Activated CD4-positive, alpha-beta T cell treated with anti-CD3 and anti-CD28 coated beads for 36 hours (primary cell): ENCODE data around the gene RSPH6A. TPM values are rescaled to one million over a fixed set of nuclear protein-coding genes. Genes with fewer than 3 reads are reported as not detected.

Experiments
- ATAC-seq: fragments of 200-7000 bp; cut with Tn5 transposase; one replicate; pipeline ENCODE4 v1.10.0; 2021; ENCODE audit warnings: mild to moderate bottlenecking, moderate library complexity
- CTCF ChIA-PET: fragments of 350-600 bp; sonication (Branson Sonifier 250); formaldehyde crosslinking; loops from one replicate; lab custom pipeline; 2021; ENCODE audit warnings: antibody characterized with exemption; lab: Charles Lee
- POLR2A ChIA-PET: fragments of 350-600 bp; sonication (Branson Sonifier 250); formaldehyde crosslinking; loops from one replicate; lab custom pipeline; 2021; ENCODE audit warnings: antibody characterized with exemption, inconsistent platforms; lab: Charles Lee
- DNase-seq: peaks from one replicate; pipeline ENCODE4 v3.0.0-alpha.2; 2020
- H3K27ac Mint-ChIP-seq: one replicate; pipeline ENCODE4 v1.8.0; 2021; ENCODE audit warnings: mixed read lengths
- H3K27me3 Mint-ChIP-seq: one replicate; pipeline ENCODE4 v1.8.0; 2021; ENCODE audit warnings: mixed read lengths
- H3K36me3 Mint-ChIP-seq: one replicate; pipeline ENCODE4 v1.8.0; 2021; ENCODE audit warnings: low read depth, mixed read lengths
- H3K4me1 Mint-ChIP-seq: one replicate; pipeline ENCODE4 v1.8.0; 2021; ENCODE audit warnings: mixed read lengths
- H3K4me3 Mint-ChIP-seq: one replicate; pipeline ENCODE4 v1.8.0; 2021; ENCODE audit warnings: mild to moderate bottlenecking, moderate library complexity, mixed read lengths
- H3K9me3 Mint-ChIP-seq: one replicate; pipeline ENCODE4 v1.8.0; 2021; ENCODE audit warnings: low read depth, mixed read lengths
- intact Hi-C, 2 experiments: fragments of 100-400 bp; cut with DNase I in 1 of 2; cut with micrococcal nuclease in 1 of 2; formaldehyde crosslinking; loops; one replicate each; pipeline versions ENCODE4 v1.14.2 to v1.15.1; 2022 to 2024; cut with DNase I, micrococcal nuclease
- total RNA-seq, 2 experiments: library from RNA; stranded (reverse); gene quantifications; one replicate each; pipeline ENCODE4 v1.2.3, GENCODE V29; 2021

RSPH6A gene
- total RNA-seq, 2 experiments from 2014 or later, result 0.21 to 0.23 TPM

DNA sequence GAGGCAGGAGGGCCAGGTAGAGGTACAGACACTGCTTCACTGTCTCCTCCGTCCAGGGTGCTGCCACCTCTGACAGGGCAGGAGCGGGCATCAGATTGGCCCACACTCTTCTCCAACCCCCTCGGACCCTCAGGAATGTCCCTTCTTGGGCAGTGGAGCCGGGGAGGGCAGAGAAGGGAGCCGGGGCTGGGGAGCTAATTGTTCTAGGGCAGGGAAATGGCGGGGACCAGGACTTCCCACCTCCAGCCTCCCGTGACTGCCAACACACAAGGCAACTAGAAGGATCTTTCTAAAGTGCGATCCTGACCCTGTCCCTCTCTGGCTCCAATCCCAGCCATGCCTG, 10.1 kb upstream of the RSPH6A start:
- ATAC-seq (no peak), DNase-seq (no peak)
- no peak overlapping the region for H3K27ac Mint-ChIP-seq
- no peaks in the 10 kb centered on the region for H3K27me3 Mint-ChIP-seq
- no peak overlapping the region for H3K4me3 Mint-ChIP-seq
- intact Hi-C loops, result no loop called here
- ChIA-PET CTCF (interaction anchor here (0.7 to 1.0 kb wide), 2 partner anchors 9 to 192 kb away, joined by 3 read pairs; no protein-coding TSS in a partner anchor), POLR2A (no interaction called here)
- no peaks in the 10 kb centered on the region for H3K9me3 Mint-ChIP-seq
- peaks cover 44% of the 10 kb centered on the region for H3K36me3 Mint-ChIP-seq
- H3K4me1 Mint-ChIP-seq, result no peaks in the 10 kb centered on the region

DNA sequence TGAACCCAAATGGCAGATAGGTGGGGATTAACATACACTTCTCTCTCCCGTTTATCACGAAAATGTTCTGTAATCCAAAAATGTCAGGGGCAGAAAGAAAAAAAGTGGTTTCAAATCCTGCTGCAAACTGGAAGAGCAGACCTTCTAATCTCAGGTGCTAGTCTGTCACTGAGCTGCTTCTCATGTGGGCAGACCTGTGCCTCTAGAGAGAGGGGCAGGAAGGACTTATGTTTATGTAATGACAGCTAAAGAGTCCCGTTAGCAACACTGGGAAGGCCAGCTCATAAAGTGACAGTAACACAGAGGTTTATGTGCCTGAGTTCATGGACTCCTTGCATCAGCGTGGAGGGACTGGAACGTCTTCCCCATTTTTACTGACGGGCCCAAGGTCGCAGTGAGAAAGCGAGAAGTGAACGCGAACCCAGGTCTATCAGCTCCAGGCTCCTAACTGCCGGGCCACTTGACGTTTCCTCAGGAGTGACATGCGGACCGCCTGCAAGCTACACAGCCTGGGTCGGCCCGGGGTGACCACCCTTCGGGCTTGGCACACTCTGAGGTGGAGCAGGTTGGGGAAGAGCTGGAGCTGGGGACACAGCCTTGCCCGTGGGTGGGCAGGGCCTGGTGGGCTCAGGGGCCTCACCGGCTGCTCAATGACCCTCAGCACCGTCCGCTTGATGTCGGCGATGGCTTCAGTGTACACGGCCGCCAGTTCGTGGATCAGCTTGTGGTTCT, 9.6 kb upstream of the RSPH6A start:
- intact Hi-C loops, result no loop called here
- no peaks in the 10 kb centered on the region for H3K4me1 Mint-ChIP-seq
- ChIA-PET CTCF (interaction anchor here (0.7 to 2.5 kb wide), 3 partner anchors 9 to 25 kb away, joined by 3 to 12 read pairs (median 3); no protein-coding TSS in a partner anchor), POLR2A (no interaction called here)
- no peak for ATAC-seq
- H3K9me3 Mint-ChIP-seq, result no peaks in the 10 kb centered on the region
- H3K36me3 Mint-ChIP-seq, result peaks cover 41% of the 10 kb centered on the region
- H3K27ac Mint-ChIP-seq, result no peak overlapping the region
- H3K4me3 Mint-ChIP-seq, result no peak overlapping the region
- no peaks in the 10 kb centered on the region for H3K27me3 Mint-ChIP-seq
- DNase-seq, result no peak

DNA sequence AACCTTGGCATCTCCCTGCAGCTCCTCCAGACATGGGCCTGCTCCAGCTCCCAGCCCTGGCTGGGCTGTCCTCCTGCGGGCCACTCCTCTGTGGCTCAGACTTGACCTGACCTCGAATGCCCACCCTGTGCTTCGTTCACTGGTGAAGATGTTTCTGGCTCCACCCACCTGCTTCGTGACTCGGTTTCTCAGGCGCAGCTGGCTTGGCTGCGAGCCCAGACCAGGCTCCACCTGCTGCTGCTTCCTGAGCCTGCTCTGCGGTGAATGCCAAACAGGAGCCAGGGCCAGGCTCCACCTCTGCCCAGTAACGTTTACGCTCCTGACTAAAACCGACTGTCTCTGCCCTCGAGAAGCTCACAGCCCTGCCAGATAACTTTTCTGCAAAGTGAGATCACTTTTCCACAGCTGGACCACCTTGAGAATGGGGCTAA, 8.9 kb upstream of the RSPH6A start:
- H3K9me3 Mint-ChIP-seq, result no peaks in the 10 kb centered on the region

DNA sequence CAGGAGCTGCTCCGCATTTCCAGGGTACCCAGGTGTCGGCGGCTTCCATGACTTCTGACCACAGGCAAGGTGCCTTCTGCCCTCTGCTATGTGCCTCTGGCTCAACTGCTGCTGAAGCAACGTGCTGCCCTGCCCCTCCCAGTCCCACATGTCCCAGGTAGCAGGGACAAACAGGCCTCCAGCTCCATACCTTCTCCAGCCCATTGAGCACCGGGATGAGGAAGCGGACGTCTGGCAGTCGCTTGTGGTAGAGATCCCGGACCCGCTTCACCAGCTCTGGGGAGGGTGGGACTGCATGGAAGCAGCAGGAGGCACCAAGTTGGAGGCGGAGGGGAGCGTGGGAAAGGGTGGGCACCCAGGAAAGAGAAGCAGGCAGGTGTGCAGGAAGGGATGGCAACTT, 8.1 kb upstream of the RSPH6A start:
- ChIA-PET POLR2A (no interaction called here), CTCF (interaction anchor here (2.5 kb wide), 1 partner anchor 24 kb away, joined by 12 read pairs; no protein-coding TSS in a partner anchor)
- H3K27ac Mint-ChIP-seq, result no peak overlapping the region
- DNase-seq, result no peak
- no peaks in the 10 kb centered on the region for H3K4me1 Mint-ChIP-seq
- H3K36me3 Mint-ChIP-seq, result peaks cover 34% of the 10 kb centered on the region
- no peak overlapping the region for H3K4me3 Mint-ChIP-seq
- H3K27me3 Mint-ChIP-seq, result no peaks in the 10 kb centered on the region
- no peak for ATAC-seq
- no peaks in the 10 kb centered on the region for H3K9me3 Mint-ChIP-seq
- intact Hi-C loops, result no loop called here

More for the DNA sequence above, 8.9 kb upstream of the RSPH6A start:
- Mint-ChIP-seq H3K27me3 (no peaks in the 10 kb centered on the region), H3K4me3 (no peak overlapping the region), H3K27ac (no peak overlapping the region), H3K4me1 (no peaks in the 10 kb centered on the region), H3K36me3 (peaks cover 40% of the 10 kb centered on the region)
- DNase-seq, result no peak
- intact Hi-C loops, result no loop called here
- ChIA-PET CTCF (interaction anchor here (0.7 to 2.5 kb wide), 2 partner anchors 12 to 25 kb away, joined by 3 to 12 read pairs; no protein-coding TSS in a partner anchor), POLR2A (no interaction called here)
- no peak for ATAC-seq

DNA sequence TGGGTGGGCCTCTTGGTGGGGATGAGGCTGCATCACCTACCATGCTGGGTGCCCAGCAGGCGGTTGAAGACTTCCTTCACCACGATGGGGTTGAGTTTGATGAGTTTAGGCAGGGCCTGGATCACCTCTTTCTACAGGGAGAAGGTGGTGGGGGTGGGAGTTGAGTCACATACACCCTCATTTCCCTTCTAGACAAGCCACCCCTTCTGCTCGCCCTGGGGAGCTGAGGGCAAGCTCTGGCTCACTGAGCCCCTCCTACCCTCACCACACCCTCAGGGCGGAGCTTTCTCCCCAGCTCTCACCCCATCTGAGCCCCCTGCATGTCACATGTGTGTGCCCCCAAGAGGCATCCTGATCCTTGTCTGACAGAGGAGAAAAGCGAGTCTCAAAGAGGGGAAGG, 7.6 kb upstream of the RSPH6A start:
- no peak for ATAC-seq

DNA sequence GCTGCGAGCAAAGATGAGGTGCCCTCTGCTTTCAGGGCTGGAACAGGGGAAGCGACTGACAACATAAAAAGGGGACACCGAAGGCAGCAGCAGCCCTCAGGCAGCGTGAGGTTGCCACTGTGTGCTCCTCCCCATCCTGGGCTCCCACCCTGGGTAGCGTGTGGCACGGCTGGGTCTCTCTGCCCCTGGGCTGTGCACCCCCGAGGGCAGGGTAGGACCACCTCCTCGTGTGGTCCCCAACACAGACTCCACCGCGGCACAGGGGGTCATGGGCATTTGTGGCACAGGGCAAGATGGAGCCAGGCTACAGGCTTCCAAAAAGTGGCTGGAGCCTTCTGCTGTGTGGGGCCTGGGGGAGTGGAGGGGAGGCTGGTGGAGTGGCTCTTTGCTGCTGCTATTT, 6.5 kb upstream of the RSPH6A start:
- Mint-ChIP-seq H3K4me3 (no peak overlapping the region), H3K9me3 (no peaks in the 10 kb centered on the region), H3K36me3 (peaks cover 27% of the 10 kb centered on the region), H3K4me1 (peaks cover 3% of the 10 kb centered on the region), H3K27me3 (no peaks in the 10 kb centered on the region), H3K27ac (no peak overlapping the region)
- intact Hi-C loops, result no loop called here
- ChIA-PET POLR2A (no interaction called here), CTCF (interaction anchor here (1.2 kb wide), 1 partner anchor 23 kb away, joined by 4 read pairs; no protein-coding TSS in a partner anchor)
- ATAC-seq (no peak), DNase-seq (no peak)

More for the DNA sequence above, 7.6 kb upstream of the RSPH6A start:
- ChIA-PET CTCF (interaction anchor here (2.5 kb wide), 1 partner anchor 23 kb away, joined by 12 read pairs; no protein-coding TSS in a partner anchor), POLR2A (no interaction called here)
- H3K9me3 Mint-ChIP-seq, result no peaks in the 10 kb centered on the region
- no peak for DNase-seq
- H3K27ac Mint-ChIP-seq, result no peak overlapping the region
- intact Hi-C loops, result no loop called here
- no peaks in the 10 kb centered on the region for H3K27me3 Mint-ChIP-seq
- no peaks in the 10 kb centered on the region for H3K4me1 Mint-ChIP-seq
- H3K4me3 Mint-ChIP-seq, result no peak overlapping the region
- H3K36me3 Mint-ChIP-seq, result peaks cover 31% of the 10 kb centered on the region

DNA sequence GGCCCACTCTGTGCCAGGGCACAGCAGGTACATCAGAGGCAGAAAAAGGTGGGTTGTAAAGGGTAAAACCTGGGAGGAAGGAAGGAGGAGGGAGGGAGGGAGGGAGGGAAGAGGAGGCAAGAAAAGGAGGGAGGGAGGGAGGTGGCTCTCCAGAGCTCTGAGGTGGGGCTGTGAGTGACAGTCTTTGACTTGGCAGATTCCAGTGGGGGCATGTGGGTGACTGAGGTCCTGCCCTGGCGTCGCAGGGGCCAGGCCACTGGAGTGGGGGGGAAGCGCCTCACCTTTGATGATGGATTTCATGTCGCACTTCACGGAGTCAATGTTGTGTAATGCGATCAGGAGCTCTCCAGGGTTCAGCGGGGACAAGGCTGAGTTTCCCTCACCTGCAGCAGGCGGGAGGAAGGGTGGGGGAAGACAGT, 6.0 kb upstream of the RSPH6A start:
- ChIA-PET POLR2A (no interaction called here), CTCF (interaction anchor here (1.2 kb wide), 1 partner anchor 22 kb away, joined by 4 read pairs; no protein-coding TSS in a partner anchor)
- peaks cover 25% of the 10 kb centered on the region for H3K36me3 Mint-ChIP-seq
- no peak overlapping the region for H3K4me3 Mint-ChIP-seq
- no peak overlapping the region for H3K27ac Mint-ChIP-seq
- H3K27me3 Mint-ChIP-seq, result no peaks in the 10 kb centered on the region
- DNase-seq, result no peak
- ATAC-seq, result no peak
- intact Hi-C loops, result no loop called here
- H3K9me3 Mint-ChIP-seq, result no peaks in the 10 kb centered on the region
- peaks cover 3% of the 10 kb centered on the region for H3K4me1 Mint-ChIP-seq

DNA sequence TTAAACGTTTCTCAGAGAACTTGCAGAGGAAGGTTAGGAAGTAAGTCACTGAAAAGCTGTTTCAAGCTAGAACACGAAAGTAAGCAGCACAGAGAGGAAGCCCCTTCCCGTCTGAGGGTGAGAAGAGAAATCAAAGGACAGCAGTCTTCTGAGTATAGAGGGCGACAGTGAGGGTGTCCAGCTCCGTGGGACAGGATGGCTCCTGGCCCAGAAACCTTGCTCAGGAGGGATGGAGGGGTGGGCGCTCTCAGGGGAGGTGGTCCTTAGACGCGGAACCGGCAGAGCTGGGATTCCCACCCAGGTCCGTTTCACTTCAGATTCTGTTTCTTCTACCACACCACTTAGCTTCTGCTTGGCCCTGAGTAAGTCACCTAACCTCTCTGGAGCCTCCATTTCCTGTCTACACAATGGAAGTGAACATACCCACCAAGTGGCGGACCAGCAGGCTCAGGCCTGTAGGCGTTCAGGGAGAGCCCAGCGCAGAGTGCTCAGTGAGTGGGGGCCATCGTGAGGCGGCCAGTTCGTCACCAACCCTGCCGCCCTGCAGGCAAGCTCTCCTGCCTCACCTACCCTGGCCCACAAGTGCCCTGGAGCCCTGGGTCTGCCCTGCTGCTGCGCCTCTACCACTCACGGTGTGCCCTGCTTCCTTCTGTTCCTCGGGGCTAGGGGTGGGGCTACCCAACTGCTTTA, 5.5 kb upstream of the RSPH6A start:
- DNase-seq (no peak), ATAC-seq (no peak)
- Mint-ChIP-seq H3K9me3 (no peaks in the 10 kb centered on the region), H3K27me3 (no peaks in the 10 kb centered on the region), H3K27ac (no peak overlapping the region), H3K4me3 (no peak overlapping the region), H3K4me1 (peaks cover 5% of the 10 kb centered on the region), H3K36me3 (peaks cover 25% of the 10 kb centered on the region)
- ChIA-PET CTCF (interaction anchor here (1.2 kb wide), 1 partner anchor 22 kb away, joined by 4 read pairs; no protein-coding TSS in a partner anchor), POLR2A (interaction anchor here (0.6 kb wide), 1 partner anchor 97 kb away, joined by 3 read pairs; no protein-coding TSS in a partner anchor)
- intact Hi-C loops, result no loop called here

DNA sequence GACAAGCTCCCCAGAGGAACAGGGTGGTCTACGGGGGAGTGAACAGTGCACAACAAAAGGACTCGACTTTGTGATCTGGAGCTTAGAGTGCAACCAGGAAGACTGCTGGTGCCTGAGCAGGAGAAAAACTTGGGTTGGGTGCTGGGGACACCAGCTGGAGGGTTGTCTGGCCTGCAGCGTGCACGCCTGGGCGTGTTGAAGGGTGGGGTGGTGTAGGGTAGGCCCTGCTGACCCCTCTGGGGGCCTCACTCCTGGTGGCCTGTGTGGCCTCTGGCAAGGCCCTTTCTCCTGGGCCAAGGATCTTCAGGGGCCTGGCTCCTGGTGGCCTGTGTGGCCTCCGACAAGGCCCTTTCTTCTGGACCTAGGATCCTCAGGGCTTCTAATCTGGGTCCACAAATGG, 4.7 kb upstream of the RSPH6A start:
- POLR2A ChIA-PET, result no interaction called here
- Mint-ChIP-seq H3K27me3 (no peaks in the 10 kb centered on the region), H3K4me3 (no peak overlapping the region), H3K4me1 (peaks cover 7% of the 10 kb centered on the region), H3K27ac (no peak overlapping the region), H3K9me3 (no peaks in the 10 kb centered on the region), H3K36me3 (peaks cover 26% of the 10 kb centered on the region)
- no peak for ATAC-seq
- intact Hi-C loops, result loop anchor here in 1 of 2 experiments (10.0 kb wide), 1 partner anchor 195 kb away; no protein-coding TSS in a partner anchor
- CTCF ChIA-PET, result interaction anchor here (0.7 kb wide), 1 partner anchor 165 kb away, joined by 3 read pairs; no protein-coding TSS in a partner anchor
- DNase-seq, result no peak

DNA sequence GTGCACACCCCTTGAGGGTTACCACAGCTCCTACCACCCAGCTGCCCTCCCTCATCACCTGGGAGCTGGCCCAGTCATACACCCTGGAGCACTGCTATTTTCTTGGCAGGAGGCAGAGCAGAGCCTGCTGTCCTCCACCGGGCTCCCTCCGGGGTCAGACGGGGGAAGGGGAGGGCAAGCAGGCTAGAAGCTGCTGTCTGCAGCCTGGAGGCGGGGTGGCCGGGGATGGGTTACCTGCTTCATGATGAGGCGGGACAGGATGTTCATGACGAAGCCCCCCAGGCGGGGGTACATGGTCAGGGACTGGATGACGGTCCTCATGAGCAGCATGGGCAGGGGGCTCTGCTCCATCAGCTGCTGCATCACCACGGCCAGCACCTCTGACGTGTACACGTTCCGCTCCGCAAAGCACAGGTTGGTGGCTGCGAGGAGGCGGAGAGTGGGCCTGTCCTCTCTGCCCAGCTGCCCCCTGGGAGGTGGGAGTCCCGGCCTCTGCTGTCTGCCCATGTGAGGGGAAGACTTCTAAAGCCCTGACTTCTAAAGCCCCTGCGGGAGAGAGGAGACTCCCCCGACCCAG, 2.7 kb upstream of the RSPH6A start:
- ChIA-PET POLR2A (interaction anchor here (0.6 kb wide), 1 partner anchor 107 kb away, joined by 3 read pairs; no protein-coding TSS in a partner anchor), CTCF (interaction anchor here (0.6 to 2.6 kb wide), 14 partner anchors 9 to 185 kb away, joined by 3 to 16 read pairs (median 6); partner anchors contain the start of genes SIX5 and SYMPK)
- peaks cover 6% of the 10 kb centered on the region for H3K27me3 Mint-ChIP-seq
- H3K36me3 Mint-ChIP-seq, result peaks cover 24% of the 10 kb centered on the region
- H3K4me1 Mint-ChIP-seq, result peaks cover 7% of the 10 kb centered on the region
- no peak overlapping the region for H3K4me3 Mint-ChIP-seq
- DNase-seq, result no peak
- intact Hi-C loops, result loop anchor here (1.0 to 10.0 kb wide), 8 partner anchors 25 to 447 kb away; partner anchors contain the start of gene DMWD (in 1 of the 2)
- no peak for ATAC-seq
- H3K27ac Mint-ChIP-seq, result no peak overlapping the region
- no peaks in the 10 kb centered on the region for H3K9me3 Mint-ChIP-seq
